OCI-M2 (cell line): Measurements from ENCODE around the gene DPF1.

ENCODE experiments used
- DNase-seq: peaks from one replicate; lab custom pipeline; 2025; ENCODE audit not compliant: unreplicated experiment; lab: John Stamatoyannopoulos, UW

The DPF1 gene

GRCh38 chr19:38221919-38222830 lies 1.8 kb downstream of the DPF1 start:
- no peak for DNase-seq

DNA sequence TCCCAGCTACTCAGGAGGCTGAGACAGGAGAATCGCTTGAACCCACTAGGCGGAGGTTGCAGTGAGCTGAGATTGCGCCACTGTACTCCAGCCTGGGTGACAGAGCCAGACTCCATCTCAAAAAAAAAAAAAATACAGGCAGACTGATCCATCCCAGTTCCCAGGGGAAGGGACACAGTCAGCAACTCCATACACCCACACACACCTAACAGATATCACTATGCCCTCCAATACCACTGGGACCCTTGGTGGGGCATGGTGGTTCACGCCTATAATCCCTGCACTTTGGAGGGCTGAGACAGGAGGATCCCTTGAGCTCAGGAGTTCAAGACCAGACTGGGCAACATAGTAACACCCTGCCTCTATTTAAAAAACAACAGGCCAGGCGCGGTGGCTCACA lies 2.6 kb downstream of the DPF1 start:
- DNase-seq, result no peak

DNA sequence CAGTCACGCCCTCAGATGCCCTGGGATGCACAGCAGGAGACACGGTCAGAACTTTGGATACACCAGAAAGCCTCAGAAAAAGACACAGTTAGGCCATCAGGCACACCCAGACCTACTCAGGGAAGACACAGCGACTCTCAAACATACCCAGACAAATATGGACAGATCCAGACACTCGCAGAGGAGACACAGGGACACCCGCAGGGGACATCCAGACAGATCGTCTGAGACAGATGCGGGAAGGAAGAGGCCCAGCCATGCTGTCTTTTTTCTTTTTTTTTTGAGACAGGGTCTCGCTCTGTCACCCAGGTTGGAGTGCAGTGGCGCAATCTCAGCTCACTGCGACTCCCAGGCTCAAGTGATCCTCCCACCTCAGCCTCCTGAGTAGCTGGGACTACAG lies 4.8 kb downstream of the DPF1 start:
- DNase-seq, result no peak

GRCh38 chr19:38218204-38218603 lies 5.8 kb downstream of the DPF1 start:
- no peak for DNase-seq

DNA sequence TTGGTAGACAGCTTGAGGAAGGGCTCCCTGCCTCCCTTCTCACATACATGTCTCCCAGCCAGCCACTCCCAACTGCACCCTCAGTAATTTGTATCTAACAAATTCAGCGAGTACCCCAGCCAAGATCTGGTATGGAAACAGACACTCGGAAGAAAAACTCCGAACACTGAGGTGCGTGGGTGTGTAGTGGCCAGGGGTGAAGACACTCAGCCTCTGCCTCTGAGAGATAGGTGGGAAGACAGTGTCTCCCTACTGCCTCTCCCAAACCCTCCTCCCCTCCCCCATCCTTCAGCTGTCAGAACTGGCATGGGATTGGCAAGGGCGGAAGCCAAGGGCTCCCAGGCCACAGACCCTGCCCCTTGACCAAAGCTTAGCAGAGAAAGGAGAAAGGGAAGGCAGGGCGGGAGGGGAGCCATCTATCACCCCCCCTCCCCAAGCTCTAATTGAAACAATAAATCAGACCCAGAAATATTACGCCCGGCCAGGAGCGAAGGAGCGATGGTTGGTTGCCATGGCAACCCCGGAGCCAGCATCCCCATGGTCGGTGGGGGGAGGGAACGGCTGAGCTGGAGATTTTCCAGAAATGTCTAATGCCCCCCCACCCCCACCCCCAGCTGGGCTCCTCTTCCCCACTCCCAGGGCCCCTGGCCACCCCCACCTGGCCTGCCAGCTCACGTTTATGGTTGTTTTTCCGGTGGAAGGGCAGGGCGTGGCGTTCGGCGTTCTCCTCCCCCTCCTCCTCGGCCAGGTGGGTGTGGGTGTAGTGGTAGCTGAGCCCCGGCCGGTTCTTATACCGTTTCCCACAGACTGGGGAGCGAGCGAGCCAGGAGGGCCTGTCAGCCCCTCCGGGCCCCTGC lies 7.0 kb downstream of the DPF1 start:
- DNase-seq, result no peak

DNA sequence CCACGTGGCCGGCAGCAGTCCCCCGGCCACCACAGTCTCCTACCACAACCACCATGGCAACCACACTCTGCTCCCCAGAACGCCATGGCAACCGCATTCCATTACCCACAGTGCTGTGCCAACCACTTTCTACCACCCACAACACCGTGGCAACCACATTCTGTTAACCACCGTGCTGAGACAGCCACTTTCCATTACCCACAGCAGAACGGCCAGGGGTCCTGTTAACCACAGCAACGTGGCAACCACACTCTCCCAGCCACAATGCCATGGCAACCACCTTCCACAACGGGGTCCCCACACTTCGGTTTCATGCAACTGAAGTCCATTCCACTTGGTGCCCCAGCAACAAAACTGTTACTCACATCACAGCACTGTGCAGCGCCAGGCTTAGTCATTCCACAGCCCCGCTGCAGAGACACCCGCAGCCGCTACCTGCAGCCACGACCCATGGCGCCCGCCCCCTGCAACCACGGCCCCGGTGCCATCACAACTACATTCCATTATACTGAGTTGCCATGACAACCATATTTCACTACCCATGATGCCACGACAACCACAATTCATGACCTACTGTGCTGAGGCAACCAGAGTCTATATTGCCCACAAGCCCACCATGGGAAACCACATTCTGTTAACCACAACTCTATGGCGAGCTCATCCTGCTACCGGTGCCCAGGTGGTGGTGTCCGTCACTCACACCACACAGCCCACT lies 10.0 kb downstream of the DPF1 start:
- no peak for DNase-seq

- DNase-seq, result no peak
Measured at GRCh38 chr19:38213469-38213868, 10.6 kb downstream of the DPF1 start.

- no peak for DNase-seq
Measured at GRCh38 chr19:38211766-38212165, 12.3 kb downstream of the DPF1 start.

GRCh38 chr19:38211151-38211591 lies 12.9 kb downstream of the DPF1 start:
- DNase-seq, result no peak

DNA sequence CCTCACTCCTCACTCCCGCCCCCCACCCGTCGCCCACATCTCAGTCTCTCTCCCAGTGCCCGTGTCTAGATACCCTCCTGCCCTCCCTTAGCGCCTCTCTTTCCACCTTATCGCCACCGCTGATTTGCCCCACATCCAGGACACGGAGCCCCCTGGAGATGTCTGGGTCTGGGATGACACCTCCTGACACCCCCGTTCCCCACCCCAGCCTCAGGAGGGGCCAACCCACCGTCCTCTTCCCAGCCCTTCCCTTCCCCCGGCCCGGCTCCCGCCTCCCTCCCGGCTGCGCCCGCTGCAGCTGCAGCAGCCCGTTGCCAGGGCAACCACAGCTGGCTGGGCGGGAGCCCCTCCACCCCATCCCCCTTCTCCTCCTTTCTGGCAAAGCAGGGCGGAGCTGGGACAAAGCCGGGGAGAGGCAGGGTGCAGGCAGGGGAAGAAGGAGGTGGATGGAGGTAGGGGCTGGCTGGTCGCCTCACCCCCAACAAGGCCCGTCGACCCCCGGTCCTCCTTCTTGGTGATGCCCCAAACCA lies 13.5 kb downstream of the DPF1 start:
- DNase-seq, result no peak

DNA sequence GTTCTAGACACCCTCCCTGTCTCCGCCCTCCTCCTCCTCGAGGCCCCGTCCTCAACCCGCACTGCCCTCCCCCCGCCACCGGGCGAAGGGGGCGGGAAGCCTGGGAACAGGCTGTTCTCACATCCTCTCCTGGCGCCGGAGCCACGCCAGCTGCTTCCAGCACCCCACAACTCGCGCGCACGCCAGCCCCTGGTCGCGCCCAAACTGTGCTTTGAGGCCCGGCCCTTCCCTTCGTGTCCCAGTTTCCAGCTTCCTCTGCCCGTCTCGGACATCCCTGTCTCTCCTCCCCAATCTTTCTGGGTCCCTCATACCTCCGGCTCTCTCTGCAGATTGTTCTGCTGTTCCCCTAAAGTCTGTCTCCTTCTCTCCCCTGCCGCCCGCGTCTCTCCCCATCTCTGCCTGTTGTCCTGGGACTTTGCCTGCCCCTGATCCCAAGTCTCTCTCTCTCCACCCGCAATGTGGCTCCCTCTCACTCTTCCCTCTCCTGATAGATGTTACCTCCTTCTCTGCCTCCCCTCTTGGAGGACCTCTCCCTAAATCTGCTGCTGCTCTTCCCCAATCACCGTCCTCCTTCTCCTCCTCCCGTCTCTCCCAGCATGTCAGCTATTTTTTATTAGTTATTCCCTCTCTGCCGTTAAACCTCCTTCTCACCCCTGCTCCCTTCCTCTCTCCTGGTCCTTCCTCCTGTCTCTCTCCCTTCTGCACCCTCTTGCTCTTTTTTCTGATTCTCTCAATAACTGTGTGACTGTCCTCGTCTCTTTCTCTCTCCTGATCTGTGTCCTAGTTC lies 14.2 kb downstream of the DPF1 start:
- no peak for DNase-seq

GRCh38 chr19:38209152-38209551 lies 14.9 kb downstream of the DPF1 start:
- DNase-seq, result no peak

- DNase-seq, result no peak
Measured at GRCh38 chr19:38208571-38208970, 15.5 kb downstream of the DPF1 start.

DNA sequence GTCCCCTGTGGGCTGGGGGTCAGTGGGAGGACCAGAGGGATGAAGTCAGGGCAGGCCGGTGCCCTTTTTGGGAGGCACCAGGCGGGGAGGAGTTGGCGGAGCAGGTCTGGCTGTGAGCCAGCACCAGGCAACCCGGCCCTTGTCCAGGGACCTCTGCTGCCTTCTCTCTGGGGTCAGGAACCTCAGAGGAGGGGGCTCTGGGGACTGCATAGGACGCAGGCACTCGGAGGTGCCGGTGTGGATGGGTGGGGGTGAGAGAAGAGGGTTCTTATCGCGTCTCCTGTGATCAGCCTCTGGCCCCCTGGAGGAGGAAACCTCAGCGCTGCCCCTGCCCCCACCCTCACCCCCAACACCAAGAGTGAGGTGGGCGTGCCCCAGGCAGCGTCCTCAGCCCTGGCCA lies 16.5 kb downstream of the DPF1 start:
- no peak for DNase-seq

DNA sequence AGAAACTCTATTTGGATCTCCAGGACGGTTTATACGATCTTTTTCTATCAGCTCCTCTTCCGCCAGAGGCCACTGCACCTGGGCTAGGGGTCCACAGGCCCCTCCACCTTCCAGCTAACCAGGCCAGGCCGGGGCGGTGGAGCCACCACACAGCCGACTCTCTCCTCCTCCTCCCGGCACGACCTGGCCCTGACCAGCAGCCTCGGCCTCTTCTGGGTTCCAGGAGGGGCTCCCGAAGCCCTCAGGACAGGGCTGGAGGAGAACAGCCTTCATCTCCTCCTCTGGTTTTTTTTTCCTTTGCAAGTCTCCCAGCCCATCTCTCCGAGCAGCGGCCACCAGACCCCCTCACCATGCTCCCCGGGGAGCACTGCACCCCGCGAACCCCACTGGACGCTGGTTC lies 17.1 kb downstream of the DPF1 start:
- DNase-seq, result no peak

DNA sequence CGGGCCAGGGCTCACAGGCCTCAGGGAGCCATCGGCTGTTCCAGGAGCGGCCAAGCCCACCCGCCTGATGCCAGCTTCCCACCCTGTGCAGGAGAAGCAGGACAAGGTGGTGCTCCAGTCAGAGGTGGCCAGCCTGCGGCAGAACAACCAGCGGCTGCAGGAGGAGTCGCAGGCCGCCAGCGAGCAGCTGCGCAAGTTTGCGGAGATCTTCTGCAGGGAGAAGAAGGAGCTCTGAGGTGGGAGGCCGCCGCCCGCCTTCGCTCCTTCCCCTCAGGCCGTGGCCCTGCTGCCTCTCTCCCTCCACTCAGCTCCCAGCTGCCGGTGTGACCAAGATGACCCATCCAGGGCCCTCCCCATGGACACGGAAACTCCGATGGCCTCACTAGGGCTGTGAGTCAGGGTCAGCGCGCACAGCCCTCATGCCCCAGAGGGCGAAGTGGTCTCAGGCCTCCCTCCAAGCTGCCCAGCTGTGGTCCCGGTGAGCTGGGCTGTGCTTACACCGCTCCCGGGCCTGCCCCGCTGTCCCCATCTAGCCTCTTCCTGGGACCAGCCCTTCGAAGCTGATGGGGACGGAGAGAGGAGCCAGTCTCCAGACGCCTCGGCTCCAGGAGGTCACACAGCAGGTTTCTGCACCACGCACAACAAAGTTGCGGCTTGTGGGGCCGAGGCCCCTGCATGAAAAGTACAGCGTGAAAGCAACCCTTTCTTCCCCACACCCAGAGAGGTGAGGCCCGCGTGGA lies 17.8 kb downstream of the DPF1 start:
- no peak for DNase-seq

GRCh38 chr19:38204728-38205127 lies 19.3 kb downstream of the DPF1 start:
- no peak for DNase-seq

DNA sequence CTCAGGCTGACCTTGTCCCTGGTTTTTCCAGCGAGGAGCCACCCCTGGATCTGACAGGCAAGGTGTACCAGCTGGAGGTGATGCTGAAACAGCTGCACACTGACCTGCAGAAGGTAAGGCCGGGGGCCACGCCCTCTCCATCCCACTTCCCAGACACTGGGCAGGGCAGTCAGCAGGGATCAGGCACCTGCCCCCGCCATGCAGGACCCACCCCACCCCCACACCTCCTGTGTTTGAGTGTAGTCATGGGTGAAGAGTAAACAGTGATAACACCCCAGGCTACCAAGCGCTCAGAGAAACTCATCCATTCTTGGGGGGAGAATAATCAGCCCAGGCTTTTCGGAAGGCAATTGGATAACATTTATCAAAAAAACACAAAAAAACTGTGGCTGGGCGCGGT lies 19.9 kb downstream of the DPF1 start:
- no peak for DNase-seq

DNA sequence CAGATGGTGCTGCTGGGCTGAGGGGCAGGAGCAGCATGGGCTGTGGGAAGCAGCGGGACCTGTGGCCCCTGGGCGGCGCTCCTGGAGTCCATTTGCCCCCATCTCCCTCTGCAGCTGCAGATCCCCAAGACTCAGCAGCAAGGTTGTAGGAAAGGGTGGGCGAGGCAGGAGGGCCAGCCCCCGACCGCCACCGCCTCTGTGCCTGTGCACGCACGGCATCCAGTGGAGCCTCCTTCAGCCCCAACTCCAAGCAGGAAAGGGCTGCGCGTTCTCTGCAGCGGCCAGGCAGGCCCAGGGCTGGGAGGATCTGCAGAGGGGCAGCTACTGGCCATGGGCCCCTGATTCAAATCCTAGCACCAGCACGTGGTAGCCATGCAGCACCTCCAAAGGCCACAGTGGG lies 20.8 kb downstream of the DPF1 start:
- DNase-seq, result no peak

GRCh38 chr19:38202504-38202903 lies 21.5 kb downstream of the DPF1 start:
- no peak for DNase-seq
